Calu3 (cell line): Measurements from ENCODE around the gene SAFB2. TPM values are rescaled to one million over a fixed set of nuclear protein-coding genes. Genes with fewer than 3 reads are reported as not detected.

ENCODE experiments used
- BruUV-seq: library from RNA; stranded (reverse); fragments of 400-500 nt; replicated peaks from 2 replicates; lab custom pipeline; 2021; lab: Mats Ljungman, UMichigan
- CTCF ChIA-PET: fragments of 300-600 bp; sonication (Branson Sonifier 250); formaldehyde crosslinking; loops from one replicate; lab custom pipeline; 2022; ENCODE audit warnings: antibody characterized with exemption; lab: Charles Lee
- DNase-seq: peaks from one replicate; pipeline ENCODE4 v3.0.0; 2022
- H3K27ac Mint-ChIP-seq: one replicate; pipeline ENCODE4 v1.8.0; 2022; ENCODE audit warnings: mixed read lengths; ENCODE audit not compliant: unreplicated experiment
- H3K27me3 Mint-ChIP-seq: one replicate; pipeline ENCODE4 v1.8.0; 2022; ENCODE audit warnings: mixed read lengths; ENCODE audit not compliant: unreplicated experiment
- H3K36me3 Mint-ChIP-seq: one replicate; pipeline ENCODE4 v1.8.0; 2022; ENCODE audit warnings: mild to moderate bottlenecking, moderate library complexity, mixed read lengths; ENCODE audit not compliant: insufficient read depth, unreplicated experiment
- H3K4me1 Mint-ChIP-seq: one replicate; pipeline ENCODE4 v1.8.0; 2022; ENCODE audit warnings: mild to moderate bottlenecking, low read depth, mixed read lengths; ENCODE audit not compliant: unreplicated experiment
- H3K4me3 Mint-ChIP-seq: one replicate; pipeline ENCODE4 v1.8.0; 2022; ENCODE audit warnings: mild to moderate bottlenecking, low read depth, moderate library complexity, mixed read lengths; ENCODE audit not compliant: unreplicated experiment
- H3K9me3 Mint-ChIP-seq: one replicate; pipeline ENCODE4 v1.8.0; 2022; ENCODE audit warnings: low read depth, mixed read lengths; ENCODE audit not compliant: unreplicated experiment
- CTCF ChIP-seq: fragments of 200-600 bp; IDR thresholded peaks from one replicate; pipeline ENCODE4 v1.8.0; 2022; ENCODE audit warnings: antibody characterized with exemption; ENCODE audit not compliant: unreplicated experiment
- intact Hi-C: fragments of 100-400 bp; cut with micrococcal nuclease; formaldehyde crosslinking; loops from one replicate; pipeline ENCODE4 v1.10.0; 2022; ENCODE audit not compliant: unreplicated experiment
- total RNA-seq: library from RNA; stranded (reverse); gene quantifications from 2 replicates; pipeline ENCODE4 v1.2.3, GENCODE V29; 2022

The SAFB2 gene
- total RNA-seq, 1 experiment from 2014 or later = 71.7 TPM

DNA sequence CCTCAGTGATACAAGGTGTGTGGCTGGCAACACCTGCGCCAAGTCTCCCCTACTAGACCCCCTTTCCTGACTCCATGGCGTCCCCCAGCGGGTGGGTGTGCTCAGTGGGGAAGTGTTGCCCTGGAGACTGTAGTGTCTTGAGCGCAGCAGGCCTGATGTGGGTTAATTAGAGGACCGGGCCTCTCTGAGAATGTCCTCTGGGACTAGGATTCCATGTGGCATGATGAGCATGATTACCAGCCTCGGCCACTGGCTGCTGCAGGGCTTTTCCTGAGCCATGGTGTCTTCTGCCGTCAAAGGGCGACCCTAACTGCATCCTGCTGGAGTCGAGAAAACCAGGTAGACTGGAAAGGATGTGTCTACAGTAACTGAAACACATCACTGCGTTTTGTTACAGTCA is 29.7 kb upstream of the SAFB2 start:
- intact Hi-C loops = no loop called here
- no peaks in the 10 kb centered on the region for H3K27me3 Mint-ChIP-seq
- H3K4me3 Mint-ChIP-seq = no peak overlapping the region
- no peak overlapping the region for H3K27ac Mint-ChIP-seq
- CTCF ChIA-PET = no interaction called here
- no TSS peak for BruUV-seq
- H3K9me3 Mint-ChIP-seq = no peaks in the 10 kb centered on the region
- no peak for TF ChIP-seq CTCF
- H3K36me3 Mint-ChIP-seq = peaks cover 52% of the 10 kb centered on the region
- no peak for DNase-seq
- H3K4me1 Mint-ChIP-seq = no peaks in the 10 kb centered on the region

DNA sequence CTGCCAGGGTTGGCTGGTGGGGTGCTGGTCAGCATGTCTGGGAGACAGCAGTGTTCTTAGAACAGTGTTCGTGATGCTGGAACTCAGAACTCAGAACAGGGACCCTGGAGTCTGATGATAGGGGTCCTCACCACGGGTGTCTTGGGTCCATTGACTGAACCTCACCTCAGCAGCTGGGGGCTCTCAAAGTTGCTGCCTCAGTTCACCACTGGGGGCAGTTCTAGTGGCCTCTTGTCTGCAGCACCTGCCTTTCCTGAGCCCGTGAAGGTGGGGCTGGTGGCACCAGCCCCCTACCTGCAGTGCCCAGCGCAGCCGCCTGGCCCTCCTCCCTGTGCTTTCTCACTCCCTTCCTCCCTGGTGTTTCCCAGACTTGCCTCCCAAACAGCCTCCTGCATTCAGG is 28.8 kb upstream of the SAFB2 start:
- H3K4me3 Mint-ChIP-seq = no peak overlapping the region
- no peaks in the 10 kb centered on the region for H3K9me3 Mint-ChIP-seq
- peaks cover 47% of the 10 kb centered on the region for H3K36me3 Mint-ChIP-seq
- DNase-seq = no peak
- BruUV-seq = no TSS peak
- no peaks in the 10 kb centered on the region for H3K4me1 Mint-ChIP-seq
- H3K27me3 Mint-ChIP-seq = no peaks in the 10 kb centered on the region
- no peak overlapping the region for H3K27ac Mint-ChIP-seq
- CTCF ChIA-PET = no interaction called here
- intact Hi-C loops = no loop called here
- no peak for TF ChIP-seq CTCF

- intact Hi-C loops = no loop called here
- TF ChIP-seq CTCF = no peak
- Mint-ChIP-seq H3K36me3 (peaks cover 39% of the 10 kb centered on the region), H3K27ac (no peak overlapping the region), H3K9me3 (no peaks in the 10 kb centered on the region), H3K4me1 (no peaks in the 10 kb centered on the region), H3K4me3 (no peak overlapping the region), H3K27me3 (no peaks in the 10 kb centered on the region)
- no peak for DNase-seq
- no TSS peak for BruUV-seq
- CTCF ChIA-PET = no interaction called here
These were observed 25.9 kb upstream of the SAFB2 start for GRCh38 chr19:5648464-5648863.

GRCh38 chr19:5646703-5647102 is 24.1 kb upstream of the SAFB2 start:
- intact Hi-C loops = no loop called here
- no TSS peak for BruUV-seq
- no peak for TF ChIP-seq CTCF
- Mint-ChIP-seq H3K4me3 (no peak overlapping the region), H3K4me1 (peaks cover 1% of the 10 kb centered on the region), H3K36me3 (peaks cover 35% of the 10 kb centered on the region), H3K9me3 (no peaks in the 10 kb centered on the region), H3K27me3 (no peaks in the 10 kb centered on the region), H3K27ac (no peak overlapping the region)
- DNase-seq = no peak
- CTCF ChIA-PET = no interaction called here
